ENCODE data around the gene ADAMTS17. TPM values are rescaled to one million over a fixed set of nuclear protein-coding genes. Genes with fewer than 3 reads are reported as not detected.

Gene ADAMTS17
- total RNA-seq, 1 experiment from 2014 or later, result 7.7 TPM

GRCh38 chr15:100256970-100257650 lies 84.7 kb downstream of the ADAMTS17 start:
- CTCF ChIA-PET, result no interaction called here
- no peak for DNase-seq (ENCODE audit: unreplicated experiment)
- no peaks in the 10 kb centered on the region for H3K4me1 Mint-ChIP-seq (ENCODE audit: insufficient read depth, unreplicated experiment)
- no peaks in the 10 kb centered on the region for H3K27me3 Mint-ChIP-seq (ENCODE audit: insufficient read depth, unreplicated experiment)
- H3K4me3 Mint-ChIP-seq (ENCODE audit: unreplicated experiment), result no peak overlapping the region
- TF ChIP-seq CTCF (IDR thresholded peaks at IDR 0.05; ENCODE audit: unreplicated experiment), result no peak
- POLR2A ChIA-PET, result interaction anchor here (1.2 kb wide), 1 partner anchor 134 kb away, joined by 3 read pairs; no protein-coding TSS in a partner anchor
- no peaks in the 10 kb centered on the region for H3K36me3 Mint-ChIP-seq (ENCODE audit: insufficient read depth, unreplicated experiment)
- H3K27ac Mint-ChIP-seq (ENCODE audit: low read depth, unreplicated experiment), result no peak overlapping the region
- intact Hi-C loops (cut with micrococcal nuclease), result no loop called here
- no TSS peak for BruUV-seq (replicated peaks)
- H3K9me3 Mint-ChIP-seq (ENCODE audit: unreplicated experiment), result no peaks in the 10 kb centered on the region

- CTCF ChIA-PET, result no interaction called here
- no TSS peak for BruUV-seq (replicated peaks)
Measured at GRCh38 chr15:100256101-100256969, 85.4 kb downstream of the ADAMTS17 start.

GRCh38 chr15:100255644-100256043 lies 86.1 kb downstream of the ADAMTS17 start:
- TF ChIP-seq CTCF (IDR thresholded peaks at IDR 0.05; ENCODE audit: unreplicated experiment), result no peak
- intact Hi-C loops (cut with micrococcal nuclease), result no loop called here
- no peaks in the 10 kb centered on the region for H3K27me3 Mint-ChIP-seq (ENCODE audit: insufficient read depth, unreplicated experiment)

More at GRCh38 chr15:100256101-100256969, 85.4 kb downstream of the ADAMTS17 start:
- Mint-ChIP-seq H3K9me3 (ENCODE audit: unreplicated experiment) (no peaks in the 10 kb centered on the region), H3K27me3 (ENCODE audit: insufficient read depth, unreplicated experiment) (no peaks in the 10 kb centered on the region), H3K4me3 (ENCODE audit: unreplicated experiment) (no peak overlapping the region), H3K4me1 (ENCODE audit: insufficient read depth, unreplicated experiment) (no peaks in the 10 kb centered on the region), H3K27ac (ENCODE audit: low read depth, unreplicated experiment) (no peak overlapping the region), H3K36me3 (ENCODE audit: insufficient read depth, unreplicated experiment) (no peaks in the 10 kb centered on the region)
- POLR2A ChIA-PET, result interaction anchor here (1.2 kb wide), 1 partner anchor 133 kb away, joined by 3 read pairs; no protein-coding TSS in a partner anchor
- no peak for DNase-seq (ENCODE audit: unreplicated experiment)
- TF ChIP-seq CTCF (IDR thresholded peaks at IDR 0.05; ENCODE audit: unreplicated experiment), result no peak
- intact Hi-C loops (cut with micrococcal nuclease), result no loop called here

GRCh38 chr15:100254691-100255090 lies 87.1 kb downstream of the ADAMTS17 start:
- BruUV-seq (replicated peaks), result no TSS peak
- POLR2A ChIA-PET, result no interaction called here
- no peak overlapping the region for H3K27ac Mint-ChIP-seq (ENCODE audit: low read depth, unreplicated experiment)

More at GRCh38 chr15:100255644-100256043, 86.1 kb downstream of the ADAMTS17 start:
- no peaks in the 10 kb centered on the region for H3K4me1 Mint-ChIP-seq (ENCODE audit: insufficient read depth, unreplicated experiment)
- no peaks in the 10 kb centered on the region for H3K9me3 Mint-ChIP-seq (ENCODE audit: unreplicated experiment)
- H3K36me3 Mint-ChIP-seq (ENCODE audit: insufficient read depth, unreplicated experiment), result no peaks in the 10 kb centered on the region
- no peak for DNase-seq (ENCODE audit: unreplicated experiment)
- ChIA-PET POLR2A (no interaction called here), CTCF (no interaction called here)
- H3K4me3 Mint-ChIP-seq (ENCODE audit: unreplicated experiment), result no peak overlapping the region
- no TSS peak for BruUV-seq (replicated peaks)
- H3K27ac Mint-ChIP-seq (ENCODE audit: low read depth, unreplicated experiment), result no peak overlapping the region

More at GRCh38 chr15:100254691-100255090, 87.1 kb downstream of the ADAMTS17 start:
- no peaks in the 10 kb centered on the region for H3K27me3 Mint-ChIP-seq (ENCODE audit: insufficient read depth, unreplicated experiment)
- no peak for DNase-seq (ENCODE audit: unreplicated experiment)
- CTCF ChIA-PET, result interaction anchor here (0.5 to 1.2 kb wide), 2 partner anchors 256 to 1154 kb away, joined by 4 read pairs; no protein-coding TSS in a partner anchor
- TF ChIP-seq CTCF (IDR thresholded peaks at IDR 0.05; ENCODE audit: unreplicated experiment), result no peak
- no peaks in the 10 kb centered on the region for H3K4me1 Mint-ChIP-seq (ENCODE audit: insufficient read depth, unreplicated experiment)
- no peak overlapping the region for H3K4me3 Mint-ChIP-seq (ENCODE audit: unreplicated experiment)
- no peaks in the 10 kb centered on the region for H3K9me3 Mint-ChIP-seq (ENCODE audit: unreplicated experiment)
- intact Hi-C loops (cut with micrococcal nuclease), result no loop called here
- no peaks in the 10 kb centered on the region for H3K36me3 Mint-ChIP-seq (ENCODE audit: insufficient read depth, unreplicated experiment)

Measured in MCF 10A (cell line).